OCI-LY1 (cell line): Measurements from ENCODE around the gene ZFPM1.

ENCODE experiments used
- H2AFZ ChIP-seq: fragments of 200-600 bp; sonication (generic), shearing (Covaris generic); 2 replicates; pipeline ENCODE4 v1.6.0; 2014; ENCODE audit warnings: antibody characterized with exemption, mild to moderate bottlenecking, low read length
- H3F3A ChIP-seq: fragments of 200-600 bp; sonication (generic), shearing (Covaris generic); 2 replicates; pipeline ENCODE4 v1.6.0; 2014; ENCODE audit warnings: mild to moderate bottlenecking, antibody characterized with exemption, low read length, moderate library complexity; ENCODE audit not compliant: insufficient read depth
- H3K27ac ChIP-seq: fragments of 200-600 bp; sonication (generic); 2 replicates; pipeline ENCODE4 v1.5.1; 2014; ENCODE audit warnings: low read length, mixed run types, mild to moderate bottlenecking, low read depth; ENCODE audit not compliant: poor library complexity, severe bottlenecking
- H3K27me3 ChIP-seq: fragments of 200-600 bp; sonication (generic); 2 replicates; pipeline ENCODE4 v1.6.0; 2014; ENCODE audit warnings: antibody characterized with exemption, mild to moderate bottlenecking, low read length, moderate library complexity; ENCODE audit not compliant: insufficient read depth
- H3K36me3 ChIP-seq: fragments of 200-600 bp; sonication (generic); 2 replicates; pipeline ENCODE4 v1.6.1; 2014; ENCODE audit warnings: mild to moderate bottlenecking, antibody characterized with exemption, low read length, moderate library complexity, mixed read lengths; ENCODE audit not compliant: insufficient read depth
- H3K4me1 ChIP-seq: fragments of 200-600 bp; sonication (generic); 2 replicates; pipeline ENCODE4 v1.5.1; 2014; ENCODE audit warnings: mild to moderate bottlenecking, low read length, moderate library complexity; ENCODE audit not compliant: insufficient read depth, severe bottlenecking
- H3K4me2 ChIP-seq: fragments of 200-600 bp; sonication (generic), shearing (Covaris generic); 2 replicates; pipeline ENCODE4 v1.6.1; 2014; ENCODE audit warnings: low read length
- H3K4me3 ChIP-seq: fragments of 200-600 bp; sonication (generic); 2 replicates; pipeline ENCODE4 v1.5.1; 2014; ENCODE audit warnings: low read length, low read depth, mild to moderate bottlenecking, mixed read lengths; ENCODE audit not compliant: poor library complexity, severe bottlenecking
- H3K79me2 ChIP-seq: fragments of 200-600 bp; shearing (Covaris generic); 2 replicates; pipeline ENCODE4 v1.6.1; 2016; ENCODE audit warnings: mixed run types, low read length, mixed read lengths; ENCODE audit not compliant: insufficient read depth
- H3K9ac ChIP-seq: fragments of 200-600 bp; sonication (generic), shearing (Covaris generic); 2 replicates; pipeline ENCODE4 v1.6.1; 2014; ENCODE audit warnings: mild to moderate bottlenecking, low read length, mixed read lengths
- H3K9me2 ChIP-seq: fragments of 200-600 bp; sonication (generic), shearing (Covaris generic); 2 replicates; pipeline ENCODE4 v1.6.1; 2014; ENCODE audit warnings: low read depth, mild to moderate bottlenecking, low read length, mixed read lengths
- H3K9me3 ChIP-seq: fragments of 200-600 bp; shearing (Covaris generic); 2 replicates; pipeline ENCODE4 v1.6.1; 2014; ENCODE audit warnings: low read length, mixed read lengths
- H4K20me1 ChIP-seq: fragments of 200-600 bp; sonication (generic), shearing (Covaris generic); 2 replicates; pipeline ENCODE4 v1.6.0; 2016; ENCODE audit warnings: mild to moderate bottlenecking, low read length; ENCODE audit not compliant: insufficient read depth
- CTCF ChIP-seq: fragments of 200-600 bp; sonication (generic), shearing (Covaris generic); IDR thresholded peaks from 2 replicates; pipeline ENCODE4 v1.5.1; 2017; ENCODE audit warnings: mild to moderate bottlenecking, antibody characterized with exemption, low read length, moderate library complexity, mixed read lengths
- EZH2 ChIP-seq: fragments of 200-600 bp; sonication (generic), shearing (Covaris generic); IDR thresholded peaks from 2 replicates; pipeline ENCODE4 v1.8.0; 2017; ENCODE audit warnings: borderline replicate concordance, mixed run types, mild to moderate bottlenecking, antibody characterized with exemption, low read length, moderate library complexity, mixed read lengths

ZFPM1 gene

GRCh38 chr16:88461331-88462269 lies 8.5 kb downstream of the ZFPM1 start:
- H4K20me1 ChIP-seq, result no peaks in the 10 kb centered on the region
- no peaks in the 10 kb centered on the region for H3K79me2 ChIP-seq
- H3K9me2 ChIP-seq, result no peaks in the 10 kb centered on the region
- H3K4me3 ChIP-seq, result no peak overlapping the region
- no peak overlapping the region for H2AFZ ChIP-seq
- H3K36me3 ChIP-seq, result no peaks in the 10 kb centered on the region
- no peaks in the 10 kb centered on the region for H3K9me3 ChIP-seq
- H3K27me3 ChIP-seq, result 0 out of 2 replicates have a peak, but pooled peaks cover 21% of the 10 kb centered on the region
- H3K4me2 ChIP-seq, result no peak overlapping the region
- TF ChIP-seq EZH2, result no peak
- TF ChIP-seq CTCF, result no peak
- no peak overlapping the region for H3K9ac ChIP-seq
- no peaks in the 10 kb centered on the region for H3K4me1 ChIP-seq
- no peak overlapping the region for H3K27ac ChIP-seq
- no peaks in the 10 kb centered on the region for H3F3A ChIP-seq

DNA sequence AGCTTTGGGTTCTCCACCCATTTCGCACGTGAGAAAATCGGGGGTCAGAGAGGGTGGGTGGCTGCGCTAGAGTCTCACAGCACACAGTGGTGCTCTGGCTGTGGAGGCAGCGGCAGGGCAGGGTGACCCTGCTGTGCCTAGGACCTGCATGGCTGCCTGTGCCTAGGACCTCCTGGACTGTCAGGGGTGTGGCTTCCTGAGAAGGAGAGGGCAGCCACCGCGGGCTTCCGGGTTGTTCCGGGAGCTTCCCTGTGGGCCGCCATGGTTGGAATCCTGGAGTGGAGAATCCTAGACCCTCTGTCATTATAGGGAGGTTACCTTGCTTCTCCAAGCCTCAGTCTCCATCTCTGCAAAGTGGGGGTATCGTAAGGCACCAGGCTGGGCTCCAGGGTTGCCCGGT lies 9.3 kb downstream of the ZFPM1 start:
- Histone ChIP-seq H3K79me2 (no peaks in the 10 kb centered on the region), H3K9me2 (no peaks in the 10 kb centered on the region), H3K4me1 (no peaks in the 10 kb centered on the region), H3K9ac (no peak overlapping the region), H3K27ac (no peak overlapping the region), H3K4me2 (no peak overlapping the region), H2AFZ (no peak overlapping the region), H4K20me1 (no peaks in the 10 kb centered on the region), H3K4me3 (no peak overlapping the region), H3F3A (no peaks in the 10 kb centered on the region), H3K9me3 (no peaks in the 10 kb centered on the region), H3K27me3 (0 out of 2 replicates have a peak, but pooled peaks cover 16% of the 10 kb centered on the region), H3K36me3 (no peaks in the 10 kb centered on the region)
- TF ChIP-seq EZH2 (no peak), CTCF (no peak)

DNA sequence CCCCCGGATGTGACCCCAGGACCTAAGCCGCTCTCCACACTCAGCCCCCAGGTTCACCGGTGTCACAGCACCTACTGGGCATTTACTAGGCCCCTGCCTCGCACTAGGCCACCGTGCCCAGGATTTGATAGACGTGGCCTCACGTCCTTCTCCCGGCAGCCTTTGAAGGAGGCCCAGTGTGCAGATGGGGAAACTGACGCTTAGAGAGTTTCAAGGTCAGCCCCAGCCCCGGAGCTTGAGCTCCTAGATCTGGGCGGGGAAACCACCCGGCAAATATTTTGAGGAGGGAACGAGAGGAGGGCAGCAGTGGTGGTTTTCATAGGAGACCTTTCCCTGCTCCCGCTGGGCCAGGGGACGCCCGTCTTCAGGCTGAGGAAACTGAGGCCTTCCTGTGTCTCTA lies 10.3 kb downstream of the ZFPM1 start:
- Histone ChIP-seq H3K36me3 (no peaks in the 10 kb centered on the region), H3K9me2 (no peaks in the 10 kb centered on the region), H3F3A (no peaks in the 10 kb centered on the region), H3K9ac (no peak overlapping the region), H3K27ac (no peak overlapping the region), H3K79me2 (no peaks in the 10 kb centered on the region), H3K27me3 (0 out of 2 replicates have a peak, but pooled peaks cover 9% of the 10 kb centered on the region), H4K20me1 (no peaks in the 10 kb centered on the region), H3K4me3 (no peak overlapping the region), H3K4me1 (no peaks in the 10 kb centered on the region), H2AFZ (no peak overlapping the region), H3K4me2 (no peak overlapping the region), H3K9me3 (no peaks in the 10 kb centered on the region)
- TF ChIP-seq CTCF (no peak), EZH2 (no peak)
